GM20431 (cell line): Measurements from ENCODE around the gene TFDP2.
"Not testable (repeated sequence)": the region's sequence is repeated elsewhere in the genome, so short reads cannot be mapped to it uniquely, and the experiment has no call there.

ENCODE experiments used
- in situ Hi-C: fragments of 300-500 bp; cut with MseI, MboI; formaldehyde crosslinking; loops from one replicate; pipeline ENCODE4 v1.15.0; 2020; ENCODE audit warnings: low sequenced_read_pairs; ENCODE audit not compliant: unreplicated experiment

Gene TFDP2

DNA sequence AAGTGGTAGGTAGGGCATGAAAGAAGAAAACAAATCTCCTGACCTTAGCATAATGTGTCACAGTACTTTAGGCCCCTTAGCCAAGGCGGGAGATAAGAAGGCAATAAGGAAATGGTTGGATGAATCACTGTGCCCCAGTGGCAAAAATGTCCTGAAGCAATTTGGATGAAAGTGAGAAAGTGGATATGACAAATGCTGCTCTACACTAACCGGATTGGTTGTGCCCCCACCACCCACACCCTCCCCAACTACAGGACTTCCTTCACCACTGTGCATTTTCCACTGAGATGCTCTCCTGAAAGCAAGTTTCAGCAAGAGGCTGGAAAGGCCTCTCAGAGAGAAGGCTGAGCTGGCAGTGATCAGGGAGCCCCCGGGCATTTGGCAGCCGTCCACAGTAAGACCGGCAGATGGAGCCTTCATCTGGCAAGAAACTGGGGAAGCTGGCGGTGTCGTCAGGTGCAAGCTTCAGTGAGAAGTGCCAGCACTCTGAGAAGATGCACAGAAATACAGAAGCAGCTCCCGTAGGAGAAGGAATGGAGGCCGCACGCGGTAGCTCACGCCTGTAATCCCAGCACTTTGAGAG is 209.1 kb downstream of the TFDP2 start:
- in situ Hi-C loops, result no loop called here

DNA sequence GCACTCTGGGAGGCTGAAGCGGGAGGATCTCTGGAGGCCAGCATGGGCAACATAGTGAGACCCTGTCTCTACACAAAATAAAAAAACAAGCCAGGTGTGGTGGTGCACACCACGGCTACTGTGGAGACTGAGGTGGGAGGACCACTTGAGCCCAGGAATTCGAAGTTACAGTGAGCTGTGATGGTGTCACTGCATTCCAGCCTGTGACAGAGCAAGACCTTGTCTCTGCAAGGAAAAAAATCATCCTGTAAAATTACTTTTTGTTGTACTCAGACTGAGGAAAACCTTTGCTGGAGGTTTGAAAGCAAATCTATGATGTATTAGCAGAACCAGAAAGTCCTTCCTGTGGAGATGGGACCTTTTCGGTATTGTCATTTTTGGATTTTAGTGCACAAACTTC is 209.6 kb downstream of the TFDP2 start:
- in situ Hi-C loops, result no loop called here

DNA sequence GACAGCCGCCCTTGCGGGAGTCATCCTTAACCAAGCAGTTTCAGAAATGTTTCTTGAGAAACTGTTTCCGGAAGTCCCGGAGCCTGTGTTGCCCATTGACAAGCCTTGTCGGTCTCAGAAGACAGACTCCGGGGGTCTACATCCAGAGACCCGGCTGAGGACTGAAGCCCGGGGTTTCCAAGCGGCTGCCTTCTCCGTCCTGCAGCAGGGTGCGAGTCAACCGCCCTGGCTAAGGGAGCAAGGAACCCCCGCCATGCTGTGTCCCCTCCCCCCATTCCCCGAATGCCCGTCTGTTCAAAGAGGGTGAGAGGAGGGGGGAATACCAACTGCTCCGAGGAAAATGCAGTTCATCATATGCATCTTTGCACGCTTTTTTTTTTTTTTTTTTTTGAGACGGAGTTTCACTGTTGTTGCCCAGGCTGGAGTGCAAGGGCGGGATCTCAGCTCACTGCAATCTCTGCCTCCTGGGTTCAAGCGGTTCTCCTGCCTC is 211.3 kb downstream of the TFDP2 start:
- in situ Hi-C loops, result no loop called here

DNA sequence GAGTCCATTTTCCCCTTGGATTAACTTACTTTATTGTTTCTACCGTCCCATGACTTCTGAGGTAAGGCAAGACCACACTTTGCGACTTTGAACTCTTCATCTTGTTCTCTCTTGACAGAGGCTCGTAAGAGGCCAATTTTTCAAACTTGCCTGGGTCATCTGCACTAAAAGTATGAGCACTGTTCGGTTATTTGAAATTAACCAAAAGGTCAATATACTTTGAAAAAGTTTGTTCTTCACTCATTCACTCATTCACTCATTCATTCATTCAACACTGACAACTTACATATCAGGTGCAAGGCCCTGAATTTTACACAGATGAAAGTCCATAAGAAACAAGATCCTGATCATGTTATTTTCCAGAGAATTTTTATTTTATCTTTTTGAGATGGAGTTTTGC is 215.0 kb downstream of the TFDP2 start:
- in situ Hi-C loops, result no loop called here

DNA sequence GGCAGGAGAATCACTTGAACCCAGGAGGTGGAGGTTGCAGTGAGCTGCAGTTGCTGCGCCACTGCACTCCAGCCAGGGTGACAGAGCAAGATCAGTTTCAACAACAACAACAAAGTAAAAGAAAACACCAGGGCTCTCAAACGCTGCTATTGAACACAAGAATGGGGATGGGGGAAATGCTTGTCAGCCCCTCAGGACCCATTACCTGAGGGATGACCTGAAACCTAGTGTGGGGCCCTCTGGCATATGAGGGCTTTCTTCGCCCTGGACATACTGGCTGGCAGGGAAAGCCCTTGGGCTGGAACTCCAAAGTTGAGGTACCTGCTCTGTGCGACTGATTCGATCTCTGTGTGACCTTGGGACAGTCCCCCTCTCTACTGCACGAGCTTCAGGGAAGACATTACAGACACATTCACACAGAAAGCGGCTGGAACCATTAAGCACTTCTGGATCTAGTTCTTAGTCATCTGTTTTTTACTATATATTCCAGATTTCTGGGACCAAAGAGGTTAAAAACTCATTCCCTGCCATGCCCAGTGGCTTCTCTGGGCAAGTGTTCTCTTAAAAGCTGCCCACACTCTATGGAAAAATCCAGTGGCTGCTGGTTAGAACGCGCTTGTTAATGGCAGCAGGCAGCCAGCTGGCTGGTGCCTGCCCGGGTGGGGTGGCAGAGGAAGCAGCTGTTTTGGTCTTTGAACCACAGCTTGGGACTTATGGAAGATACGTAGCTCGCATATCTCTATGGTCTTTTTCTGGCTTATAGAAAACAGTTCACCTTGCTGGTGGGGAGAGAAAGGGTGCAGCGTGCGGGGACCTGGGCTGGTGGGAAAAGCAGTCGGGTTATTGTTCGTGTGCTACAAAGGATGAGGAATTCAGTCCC is 215.7 kb downstream of the TFDP2 start:
- in situ Hi-C loops, result no loop called here

DNA sequence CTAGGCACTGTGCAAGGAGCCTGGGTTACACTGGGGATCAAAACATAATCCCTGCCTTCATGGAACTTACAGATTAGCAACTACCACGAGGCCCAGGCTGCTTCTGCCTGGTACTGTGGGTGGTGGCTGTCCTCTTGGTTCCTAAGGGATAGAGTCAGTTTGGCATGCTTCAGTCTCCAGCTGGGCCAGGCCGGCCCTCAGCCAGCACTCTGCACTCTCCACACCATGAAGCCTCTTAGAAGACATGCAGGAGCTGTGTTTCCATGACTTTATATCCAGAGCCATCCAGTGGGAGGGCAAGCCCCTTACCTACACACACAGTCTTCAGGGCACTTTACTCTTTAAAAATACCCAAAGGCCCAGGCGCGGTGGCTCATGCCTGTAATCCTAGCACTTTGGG is 218.5 kb downstream of the TFDP2 start:
- in situ Hi-C loops, result no loop called here

DNA sequence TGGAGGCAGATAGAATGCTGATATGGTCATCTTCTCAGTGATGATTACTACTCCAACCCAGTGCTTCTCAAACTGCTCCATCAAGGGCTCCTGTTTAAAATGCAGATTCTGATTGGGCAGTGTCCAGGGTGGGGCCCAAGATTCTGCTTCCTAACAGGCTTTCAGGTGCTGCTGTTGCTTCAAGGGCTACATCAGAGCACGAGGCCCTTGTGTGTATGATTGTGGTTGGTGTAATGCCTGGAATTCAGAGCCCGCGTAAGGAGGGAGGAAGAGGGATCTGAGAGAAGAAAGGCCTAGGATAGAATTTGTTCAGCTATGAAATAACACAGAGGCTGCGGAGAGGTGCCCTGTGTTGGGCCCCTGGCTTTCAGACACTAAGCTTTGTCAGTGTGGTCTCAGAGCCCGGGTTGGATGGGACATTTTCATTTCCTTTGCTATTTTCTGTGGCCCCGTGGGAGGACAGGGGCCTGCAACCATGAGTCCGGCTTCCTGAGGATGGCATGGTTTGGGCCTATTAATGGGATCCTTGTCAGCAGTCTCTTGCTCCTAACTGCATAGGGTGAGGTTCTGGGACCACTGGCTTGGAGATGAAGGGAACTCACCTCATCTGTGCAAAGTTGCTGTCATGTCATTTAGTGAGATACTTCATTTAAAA is 219.9 kb downstream of the TFDP2 start:
- in situ Hi-C loops, result no loop called here

DNA sequence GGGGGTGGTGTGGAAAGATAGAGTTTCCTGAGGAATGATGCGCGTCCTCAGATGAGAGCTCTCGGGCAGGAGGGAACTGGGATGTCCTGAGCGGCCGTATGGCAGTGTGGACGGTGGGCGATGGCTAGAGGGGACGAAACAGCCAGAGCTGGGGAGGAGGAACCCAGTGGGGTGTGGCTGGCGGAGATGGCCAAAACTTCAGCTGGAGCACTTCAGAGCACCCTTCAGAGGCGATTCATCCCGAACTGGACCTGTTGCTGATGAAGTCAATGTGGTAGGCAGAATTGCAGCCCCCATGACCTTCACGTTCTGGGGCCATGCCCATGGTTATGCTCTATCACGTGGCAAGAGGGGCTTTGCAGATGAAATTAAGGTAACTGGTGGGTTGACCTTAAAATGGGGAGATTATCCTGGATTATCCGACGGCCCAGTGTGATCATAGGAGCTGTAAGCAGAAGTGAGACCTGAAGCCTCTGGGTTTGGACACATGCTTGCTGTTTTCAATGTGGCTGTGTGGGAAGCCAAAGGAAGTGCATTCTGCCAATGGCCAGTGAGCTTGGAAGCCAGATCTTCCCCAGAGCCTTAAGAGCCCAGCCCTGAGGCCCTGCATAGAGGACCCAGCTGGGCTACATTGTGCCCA is 220.6 kb downstream of the TFDP2 start:
- in situ Hi-C loops, result no loop called here

DNA sequence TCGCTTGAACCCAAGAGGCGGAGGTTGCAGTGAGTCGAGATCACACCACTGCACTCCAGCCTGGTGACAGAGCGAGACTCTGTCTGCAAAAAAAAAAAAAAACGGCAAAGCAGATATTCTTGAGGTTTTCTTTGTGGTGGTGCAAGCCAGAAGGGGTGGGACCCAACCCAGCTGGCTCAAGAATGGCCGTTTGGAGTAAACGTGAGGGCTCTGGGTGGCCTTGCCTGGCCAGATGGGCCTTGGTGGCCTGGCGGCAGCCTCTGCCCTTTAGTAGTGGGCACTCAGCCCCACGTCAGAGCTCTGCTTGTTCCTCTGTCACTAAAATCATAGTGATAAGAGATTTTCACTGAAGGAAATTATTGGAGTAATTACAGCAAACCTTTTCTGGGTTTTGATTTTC is 222.4 kb downstream of the TFDP2 start:
- in situ Hi-C loops, result no loop called here

DNA sequence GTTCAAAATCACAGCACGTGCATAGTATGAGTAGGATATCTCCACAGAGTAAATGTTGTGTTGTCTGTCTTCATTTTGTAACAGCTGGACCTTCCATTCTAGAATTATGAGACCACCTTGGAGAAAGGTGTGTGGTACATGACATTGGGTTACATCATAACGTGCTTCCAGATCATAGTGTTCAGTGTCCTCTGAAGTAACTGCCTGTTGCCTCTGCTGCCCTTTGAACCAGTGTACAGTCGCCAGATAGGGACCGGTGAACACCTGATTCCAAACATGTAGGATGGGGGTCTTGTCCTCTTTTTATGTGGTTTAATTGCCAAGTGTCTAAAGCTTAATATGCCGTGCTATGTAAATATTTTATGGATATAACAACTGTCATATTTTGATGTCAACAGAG is 223.7 kb downstream of the TFDP2 start:
- in situ Hi-C loops, result not testable (repeated sequence)

DNA sequence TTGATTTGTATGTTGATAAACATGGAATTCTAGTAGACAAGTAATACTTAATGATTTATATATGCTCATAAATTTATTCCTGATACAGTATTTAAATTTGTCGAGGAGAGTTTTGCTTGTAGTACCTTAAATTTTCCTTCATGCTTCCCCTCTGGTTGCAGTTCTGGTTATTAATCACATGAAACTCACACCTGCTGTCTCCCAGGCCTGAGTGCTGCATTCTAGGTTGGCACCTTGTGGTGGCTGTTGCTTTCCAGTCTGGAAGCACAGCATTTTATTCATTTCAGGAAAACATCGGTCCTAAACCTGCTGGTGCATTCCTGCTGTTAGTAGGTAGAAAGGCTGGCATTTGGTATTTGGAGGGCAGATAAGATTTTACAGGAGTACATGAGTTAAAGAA is 228.0 kb downstream of the TFDP2 start:
- in situ Hi-C loops, result no loop called here

DNA sequence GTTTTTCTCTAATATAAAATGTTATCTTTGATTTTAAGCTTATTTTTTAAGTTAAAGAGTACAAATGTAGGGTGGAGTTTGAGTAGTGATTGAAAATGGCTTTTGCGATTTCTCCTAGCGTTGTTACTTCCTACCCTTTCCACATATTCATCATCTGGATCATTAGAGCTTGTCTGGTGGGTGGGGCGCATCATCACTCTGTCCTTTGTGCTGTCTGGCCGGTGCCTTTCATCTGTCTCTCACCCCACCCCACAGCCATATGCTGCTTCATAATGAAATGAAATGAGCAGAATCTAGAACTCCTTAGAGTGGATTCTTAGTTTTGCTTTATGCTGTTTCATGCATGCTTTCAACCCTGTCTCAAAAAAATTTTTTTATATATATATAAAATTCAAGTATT is 228.6 kb downstream of the TFDP2 start:
- in situ Hi-C loops, result no loop called here

DNA sequence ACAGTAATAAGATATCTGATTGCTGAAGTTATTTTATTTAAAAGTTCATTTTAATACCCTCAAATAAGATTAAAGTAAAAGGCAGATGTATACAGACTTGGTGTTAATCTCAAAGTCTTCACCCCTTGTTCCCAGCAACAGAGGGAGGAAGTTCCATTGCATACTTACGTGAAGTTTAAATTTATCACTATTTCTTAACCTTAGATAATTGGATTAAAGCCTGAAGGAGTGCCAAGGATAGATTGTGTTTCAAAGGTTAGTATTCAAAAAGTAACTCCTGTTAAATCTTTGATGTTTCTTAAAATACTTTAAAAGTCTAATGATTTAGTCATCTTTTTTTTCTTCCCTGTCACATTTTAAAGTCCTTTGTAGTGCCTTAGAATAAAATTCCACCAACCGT is 233.6 kb downstream of the TFDP2 start:
- in situ Hi-C loops, result no loop called here

DNA sequence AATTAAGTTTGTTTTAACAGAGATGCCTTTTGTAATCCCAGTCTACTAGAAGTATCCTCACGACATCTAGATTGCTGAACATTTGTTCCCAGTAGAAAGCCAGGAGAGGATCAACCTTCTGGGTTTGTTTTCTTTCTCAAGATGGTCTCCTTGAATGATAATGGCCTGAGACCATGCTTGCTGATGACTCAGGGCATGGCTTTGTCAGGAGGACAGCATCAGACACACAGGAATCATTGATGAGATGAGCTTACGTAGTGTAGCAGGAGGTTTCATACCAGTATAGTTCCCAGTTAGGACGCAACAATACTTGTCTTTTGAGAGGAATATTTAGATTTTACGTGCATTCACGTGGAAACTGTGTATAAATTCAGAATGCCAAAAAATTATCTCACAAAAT is 234.3 kb downstream of the TFDP2 start:
- in situ Hi-C loops, result no loop called here

DNA sequence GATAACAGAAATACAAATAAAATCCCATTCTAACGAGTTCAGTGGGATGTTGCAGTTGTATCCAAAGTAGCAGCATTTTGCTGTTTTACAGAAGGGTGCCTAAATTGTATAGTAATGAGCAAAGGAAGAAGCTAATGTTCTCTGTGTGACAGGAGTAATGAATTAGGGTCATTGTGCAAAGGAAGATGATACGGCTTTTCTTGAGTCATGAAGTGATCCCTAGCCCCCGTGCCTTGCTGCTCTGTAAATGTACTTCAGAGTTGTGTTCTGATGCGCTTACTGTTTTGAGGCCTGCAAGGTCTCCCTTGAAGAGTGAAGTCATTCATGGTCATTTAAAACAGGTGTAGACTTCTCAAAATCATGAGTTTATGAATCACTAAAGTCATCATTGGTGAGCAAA is 235.0 kb downstream of the TFDP2 start:
- in situ Hi-C loops, result no loop called here

DNA sequence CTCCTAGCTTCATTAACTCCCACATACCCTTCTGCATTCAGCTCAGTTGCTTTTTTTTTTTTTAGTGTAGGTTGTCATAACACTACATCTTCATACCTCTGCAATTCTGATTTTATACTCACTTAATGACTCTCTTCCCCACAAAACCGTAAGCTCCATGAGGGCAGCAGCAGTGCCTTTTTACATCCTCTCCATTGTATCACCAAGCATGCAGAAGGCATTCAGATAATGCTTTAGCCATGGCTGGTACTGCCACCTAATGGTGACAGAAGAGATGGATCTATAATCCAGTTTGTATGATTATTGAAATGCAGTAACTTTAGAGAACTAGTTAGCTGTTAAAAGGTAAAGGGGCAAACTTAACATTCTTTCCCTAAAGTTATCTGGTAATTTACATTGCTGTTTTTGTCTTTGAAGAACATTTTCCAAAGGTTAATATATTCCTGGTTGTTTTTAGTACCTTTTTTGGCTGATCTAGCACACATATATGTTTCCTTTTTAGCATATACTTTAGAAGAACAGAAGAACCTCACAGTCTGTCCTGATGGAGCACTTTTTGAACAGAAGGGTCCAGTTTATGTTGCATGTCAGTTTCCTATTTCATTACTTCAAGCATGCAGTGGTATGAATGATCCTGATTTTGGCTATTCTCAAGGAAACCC is 236.1 kb downstream of the TFDP2 start:
- in situ Hi-C loops, result no loop called here

DNA sequence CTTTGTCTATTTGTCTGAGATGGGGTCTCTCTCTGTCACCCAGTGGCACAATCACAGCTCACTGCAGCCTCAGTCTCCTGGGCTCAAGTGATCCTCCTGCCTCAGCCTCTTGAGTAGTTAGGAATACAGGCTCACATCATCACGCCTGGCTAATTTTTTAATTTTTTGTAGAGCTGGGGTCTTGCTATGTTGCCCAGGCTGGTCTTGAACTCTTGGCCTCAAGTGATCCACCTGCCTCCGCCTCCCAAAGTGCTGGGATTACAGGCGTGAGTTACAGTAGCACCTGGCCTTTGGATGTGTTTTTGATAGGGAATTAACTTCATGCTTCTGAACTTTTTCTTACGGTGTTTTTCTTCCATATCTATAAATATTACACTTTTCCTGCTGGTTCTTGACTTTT is 239.4 kb downstream of the TFDP2 start:
- in situ Hi-C loops, result not testable (repeated sequence)

DNA sequence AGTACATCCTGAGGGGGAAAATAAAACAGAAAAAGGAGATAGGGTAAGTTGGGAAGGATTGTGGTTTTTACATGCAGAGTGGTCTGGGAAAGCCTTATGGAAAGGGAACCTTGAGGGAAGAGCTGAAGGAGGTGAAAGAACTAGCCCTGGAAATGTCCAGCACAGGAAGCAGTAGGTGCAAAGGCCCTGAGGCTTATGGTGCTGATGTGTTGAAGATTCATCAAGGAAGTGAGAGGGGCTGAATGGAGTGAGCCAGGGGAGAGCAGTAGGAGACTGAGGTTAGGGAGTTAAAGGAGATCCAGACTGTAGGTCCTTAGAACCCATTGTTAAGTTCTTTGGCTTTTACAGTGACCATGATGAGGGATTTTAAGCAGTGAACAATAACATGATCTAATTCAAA is 239.9 kb downstream of the TFDP2 start:
- in situ Hi-C loops, result no loop called here

DNA sequence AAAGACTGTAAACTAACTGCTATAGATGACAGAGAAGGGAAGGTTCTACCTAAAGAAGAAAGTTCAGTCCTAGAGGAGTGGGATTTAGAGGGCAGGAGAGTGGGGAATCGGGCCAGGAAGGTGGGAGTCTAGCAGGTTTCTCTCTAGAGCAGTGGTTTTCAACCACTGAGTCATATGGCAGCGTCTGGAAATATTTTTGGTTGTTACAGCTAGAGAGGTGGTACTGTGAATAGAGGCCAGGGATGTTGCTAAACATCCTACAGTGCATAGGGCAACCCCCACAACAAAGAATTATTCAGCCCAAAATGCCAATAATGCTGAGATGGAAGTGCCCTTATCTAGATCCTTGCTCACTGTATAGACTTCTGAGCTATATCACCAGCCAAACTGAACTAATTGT is 244.2 kb downstream of the TFDP2 start:
- in situ Hi-C loops, result no loop called here

DNA sequence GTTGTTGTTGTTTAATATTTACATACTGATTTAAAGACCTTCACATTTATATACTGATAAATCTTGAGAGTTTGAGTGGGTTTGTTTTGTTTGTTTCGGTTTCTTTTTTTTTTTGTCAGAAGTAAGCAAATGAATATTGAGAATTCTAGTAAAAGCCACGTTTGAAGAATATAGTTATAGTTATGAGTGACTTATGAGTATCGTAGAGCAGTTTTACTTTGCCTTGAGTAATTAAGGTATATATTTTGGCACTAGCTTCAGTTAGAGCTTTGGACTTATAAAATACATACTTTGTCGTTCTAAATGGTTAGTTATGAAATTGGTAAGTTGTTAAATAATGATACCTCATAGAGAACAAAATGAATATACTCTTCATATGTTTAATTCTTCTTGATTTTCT is 245.1 kb downstream of the TFDP2 start:
- in situ Hi-C loops, result no loop called here
